Sigmoid colon (tissue), 7 donors: ENCODE results near the gene LINGO3. TPM values are rescaled to one million over a fixed set of nuclear protein-coding genes. Genes with fewer than 3 reads are reported as not detected.

ENCODE experiments used
- DNase-seq: peaks from one replicate; pipeline ENCODE4 v3.0.0-alpha.2; 2019
- H3K27ac ChIP-seq, 4 donors: fragments of 200-600 bp; sonication (generic); one replicate each; pipeline ENCODE4 v1.5.1; 2016 to 2019; ENCODE audit warnings: mild to moderate bottlenecking in 1 of 4
- H3K27me3 ChIP-seq, 3 donors: fragments of 200-600 bp; sonication (generic); one replicate each; pipeline ENCODE4 v1.5.1; 2019; ENCODE audit warnings: mild to moderate bottlenecking in 1 of 3
- H3K36me3 ChIP-seq, 4 donors: fragments of 200-600 bp; sonication (generic); one replicate each; pipeline ENCODE4 v1.5.1; 2016 to 2019
- H3K4me1 ChIP-seq, 4 donors: fragments of 200-600 bp; sonication (generic); one replicate each; pipeline ENCODE4 v1.5.1; 2017 to 2019
- H3K4me3 ChIP-seq, 4 donors: fragments of 200-600 bp; sonication (generic); one replicate each; pipeline ENCODE4 v1.5.1; 2017 to 2019; ENCODE audit warnings: mild to moderate bottlenecking in 2 of 4, moderate library complexity in 1 of 4
- H3K9me3 ChIP-seq, 4 donors: fragments of 200-600 bp in 3 of 4; sonication (generic) in 3 of 4; one replicate each; pipeline versions ENCODE4 v1.5.1 to v1.6.1; 2013 to 2019
- CTCF ChIP-seq, 4 experiments: fragments of 450-650 bp in 3 of 4; fragments of 200-600 bp in 1 of 4; IDR thresholded peaks; one replicate each; pipeline ENCODE4 v1.5.1; 2016 to 2019; ENCODE audit warnings: antibody characterized with exemption in 4 of 4, mild to moderate bottlenecking in 3 of 4, moderate library complexity in 2 of 4
- EP300 ChIP-seq, 4 donors: sonication (generic); formaldehyde crosslinking; IDR thresholded peaks; one replicate each; pipeline ENCODE4 v1.6.1; 2017; ENCODE audit warnings: antibody characterized with exemption in 4 of 4
- POLR2A ChIP-seq, 2 donors: fragments of 450-650 bp; IDR thresholded peaks; one replicate each; pipeline ENCODE4 v1.6.1; 2016; ENCODE audit warnings: antibody characterized with exemption in 2 of 2, mild to moderate bottlenecking in 2 of 2, moderate library complexity in 2 of 2
- POLR2AphosphoS5 ChIP-seq, 4 donors: sonication (generic); formaldehyde crosslinking; IDR thresholded peaks; one replicate each; pipeline ENCODE4 v1.6.1; 2017; ENCODE audit warnings: antibody characterized with exemption in 4 of 4
- WGBS, 2 donors: extraction: QIAGEN DNeasy Blood & Tissue Kit; methylation state at CpG; one replicate each; pipeline ENCODE4 v1.1.7; 2013; 5-methylcytosine and 5-hydroxymethylcytosine counted together
- intact Hi-C: fragments of 100-400 bp; cut with DNase I; formaldehyde crosslinking; loops from one replicate; pipeline ENCODE4 v1.15.1; 2023
- polyA plus RNA-seq, 3 donors: library from polyadenylated mRNA; stranded (reverse); fragments of 200-250 nt; gene quantifications; one replicate each; pipeline ENCODE4 v1.2.3, GENCODE V29; 2013
- total RNA-seq, 4 donors: library from RNA; depleted of rRNA; stranded (reverse); fragments of >200 nt; gene quantifications; one replicate each; pipeline ENCODE4 v1.1.0, GENCODE V29; 2016
- donor health status: healthy with polysubstance abuse.
- donor health status: Bipolar disorder and iron deficiency.
- donor health status: healthy.

LINGO3 gene
- total and polyA plus RNA-seq, 7 donors = 0.14 to 0.70 TPM; not detected in 5

DNA sequence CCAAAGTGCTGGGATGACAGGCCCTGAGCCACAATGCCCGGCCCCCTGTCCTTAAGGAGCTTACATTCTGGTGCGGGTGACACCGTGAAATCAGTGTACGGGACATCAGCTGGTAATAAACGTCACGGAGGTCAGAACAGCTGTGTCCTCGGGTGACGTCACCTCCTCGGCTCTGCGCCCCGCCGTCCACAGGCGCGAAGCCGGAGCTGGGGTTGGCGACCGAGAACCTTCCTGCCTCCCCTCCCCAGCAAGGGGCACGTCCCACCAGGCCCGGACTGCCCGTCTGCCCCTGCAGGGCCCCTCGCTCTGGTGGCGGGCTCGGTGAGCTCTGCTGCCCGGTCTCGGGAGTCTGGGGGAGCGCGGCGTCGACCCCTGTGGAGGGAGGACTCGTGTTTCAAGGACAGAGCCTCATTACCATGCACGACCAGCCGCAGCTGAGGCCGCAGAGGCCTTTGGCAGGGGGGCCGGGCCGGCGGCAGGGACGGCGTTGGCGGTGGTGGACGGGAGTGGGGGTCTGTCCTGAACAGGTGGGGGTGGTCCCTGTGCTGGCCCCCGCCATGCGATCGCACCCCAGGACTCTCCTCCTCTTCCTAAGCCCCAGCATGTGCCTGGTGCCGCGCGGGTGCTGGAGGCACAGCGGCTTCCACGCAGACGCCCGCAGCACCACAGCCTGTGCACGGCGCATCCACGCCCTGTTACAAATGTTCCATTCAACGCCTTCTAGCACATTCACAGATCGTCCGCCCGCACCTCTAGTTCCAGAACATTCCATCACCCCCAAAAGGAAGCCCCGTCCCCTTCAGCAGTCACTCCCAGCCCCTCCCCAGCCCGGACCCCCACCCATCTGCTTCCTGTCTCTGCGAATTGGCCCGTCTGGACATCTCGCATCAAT is 5.4 kb downstream of the LINGO3 start:
- DNase-seq = peak; percentile 79

DNA sequence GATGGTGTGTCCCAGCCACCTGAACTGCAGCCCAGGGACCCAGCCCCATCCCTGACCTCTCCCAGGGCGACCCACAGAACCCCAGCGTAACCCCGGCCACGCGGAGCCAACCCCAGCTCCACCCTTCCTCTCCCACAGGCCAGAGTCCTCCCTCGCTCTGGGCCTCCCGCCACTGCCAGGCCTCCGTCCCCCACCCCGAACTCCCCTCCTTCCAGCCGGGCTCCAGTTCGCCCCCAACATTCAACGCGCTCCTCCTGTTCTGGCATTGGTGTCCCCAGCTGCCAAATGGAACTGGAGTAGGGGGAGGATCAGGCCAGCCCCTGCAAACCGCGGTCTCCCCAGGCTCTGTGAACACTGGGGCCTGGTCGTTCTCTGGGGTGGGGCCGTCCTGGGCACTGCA is 7.4 kb downstream of the LINGO3 start:
- intact Hi-C loops = no loop called here
- Histone ChIP-seq H3K27ac (no peak overlapping the region), H3K4me1 (peaks cover 0 to 13% (median 10%) of the 10 kb centered on the region in 4 donors), H3K36me3 (no peaks in the 10 kb centered on the region), H3K9me3 (no peaks in the 10 kb centered on the region), H3K4me3 (no peak overlapping the region), H3K27me3 (peaks cover 4 to 39% (median 20%) of the 10 kb centered on the region in 3 donors)
- TF ChIP-seq EP300 (IDR thresholded peaks at IDR 0.05) = no peak
- no peak for TF ChIP-seq POLR2AphosphoS5 (IDR thresholded peaks at IDR 0.05)
- no peak for TF ChIP-seq POLR2A (IDR thresholded peaks at IDR 0.05)
- no peak for TF ChIP-seq CTCF (IDR thresholded peaks at IDR 0.05)
- 59 to 75% methylated on average over 17 of the region's 17 CpGs for WGBS, 2 donors
- no peak for DNase-seq

More for the DNA sequence above, 5.4 kb downstream of the LINGO3 start:
- Histone ChIP-seq H3K27ac (no peak overlapping the region), H3K4me3 (no peak overlapping the region), H3K27me3 (peaks cover 16 to 59% (median 41%) of the 10 kb centered on the region in 3 donors), H3K36me3 (no peaks in the 10 kb centered on the region), H3K4me1 (peaks cover 0 to 12% (median 10%) of the 10 kb centered on the region in 4 donors), H3K9me3 (no peaks in the 10 kb centered on the region)
- 17% methylated on average over 62 of the region's 62 CpGs for WGBS, 2 donors
- intact Hi-C loops = no loop called here
- TF ChIP-seq POLR2AphosphoS5 (IDR thresholded peaks at IDR 0.05) = peak in 1 of 4 donors; percentile 38
- no peak for TF ChIP-seq POLR2A (IDR thresholded peaks at IDR 0.05)

DNA sequence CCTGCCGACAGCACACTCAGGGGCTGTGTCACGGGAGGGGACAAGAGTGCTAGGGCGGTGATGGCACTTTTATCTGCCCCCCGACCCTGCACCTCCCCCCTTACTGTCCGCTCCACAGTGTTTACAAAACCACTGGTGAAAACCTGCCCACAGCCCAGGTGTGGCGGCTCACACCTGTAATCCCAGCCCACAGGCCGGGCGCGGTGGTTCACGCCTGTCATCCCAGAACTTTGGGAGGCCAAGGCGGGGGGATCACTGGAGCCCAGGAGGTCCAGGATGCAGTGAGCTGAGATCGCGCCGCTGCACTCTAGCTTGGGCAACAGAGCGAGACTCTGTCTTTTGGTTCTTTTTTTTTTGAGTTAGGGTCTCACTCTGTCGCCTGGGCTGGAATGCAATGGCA is 11.8 kb downstream of the LINGO3 start:
- intact Hi-C loops = no loop called here
- 55 to 83% methylated on average over 16 of the region's 16 CpGs for WGBS, 2 donors

DNA sequence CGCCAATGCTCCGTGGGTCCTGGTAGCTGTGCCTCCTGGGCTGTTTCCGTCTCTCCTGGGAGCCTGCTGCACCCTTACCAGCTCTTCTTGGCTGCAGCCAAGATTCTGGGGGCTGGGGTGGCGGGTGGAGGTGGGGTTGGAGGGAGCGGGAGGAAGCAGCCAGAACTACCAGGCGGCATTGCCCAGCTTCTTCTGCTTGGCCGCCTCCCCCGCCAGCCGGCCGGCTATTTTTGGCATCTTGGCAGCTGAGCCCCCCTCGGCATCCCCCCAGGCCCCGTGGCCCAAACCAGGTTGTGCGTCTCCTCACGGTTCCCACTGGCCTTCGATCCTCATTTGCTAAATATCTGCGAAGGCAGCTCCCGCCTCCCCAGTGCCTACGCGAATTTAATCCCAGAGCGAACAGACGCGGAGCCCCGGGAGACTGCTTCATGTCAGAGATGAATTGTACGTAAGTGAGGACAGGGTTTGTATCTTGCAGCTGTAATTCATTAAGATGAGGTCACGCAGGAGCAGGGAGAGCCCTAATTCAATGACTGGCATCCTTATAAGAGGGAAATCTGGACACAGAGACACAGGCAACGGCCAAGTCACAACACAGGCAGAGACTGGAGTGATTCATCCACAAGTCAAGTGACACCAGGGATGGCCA is 13.1 kb downstream of the LINGO3 start:
- intact Hi-C loops = loop anchor here (2.0 kb wide), 1 partner anchor 24 kb away; no protein-coding TSS in a partner anchor
- 28 to 47% methylated on average over 26 of the region's 26 CpGs for WGBS, 2 donors
- DNase-seq = peak; percentile 84
- Histone ChIP-seq H3K4me3 (peak overlapping the region in 3 of 4 donors; percentile 14 to 33 (median 26)), H3K36me3 (no peaks in the 10 kb centered on the region), H3K4me1 (peaks cover 0 to 46% (median 40%) of the 10 kb centered on the region in 4 donors), H3K27ac (peak overlapping the region; percentile 18 to 81 (median 77)), H3K27me3 (peaks cover 21 to 34% (median 30%) of the 10 kb centered on the region in 3 donors), H3K9me3 (no peaks in the 10 kb centered on the region)
- TF ChIP-seq POLR2A (IDR thresholded peaks at IDR 0.05) = no peak
- peak in 3 of 4 donors; percentile 40 to 84 (median 68) for TF ChIP-seq EP300 (IDR thresholded peaks at IDR 0.05)
- peak; percentile 72 to 90 (median 80) for TF ChIP-seq POLR2AphosphoS5 (IDR thresholded peaks at IDR 0.05)
- TF ChIP-seq CTCF (IDR thresholded peaks at IDR 0.05) = no peak

More for the DNA sequence above, 11.8 kb downstream of the LINGO3 start:
- DNase-seq = no peak
- Histone ChIP-seq H3K4me1 (peaks cover 0 to 33% (median 27%) of the 10 kb centered on the region in 4 donors), H3K27me3 (peaks cover 8 to 24% (median 17%) of the 10 kb centered on the region in 3 donors), H3K36me3 (no peaks in the 10 kb centered on the region), H3K27ac (no peak overlapping the region), H3K9me3 (no peaks in the 10 kb centered on the region), H3K4me3 (no peak overlapping the region)
- TF ChIP-seq POLR2AphosphoS5 (IDR thresholded peaks at IDR 0.05) (no peak), EP300 (IDR thresholded peaks at IDR 0.05) (no peak), CTCF (IDR thresholded peaks at IDR 0.05) (no peak), POLR2A (IDR thresholded peaks at IDR 0.05) (no peak)
